Fibroblast of mammary gland (primary cell): Measurements from ENCODE around the gene ITGA3.

Source experiments
- DNase-seq: peaks from one replicate; pipeline ENCODE4 v3.0.0-alpha.2; 2010; ENCODE audit warnings: low read depth
- H3K4me3 ChIP-seq: 2 replicates; pipeline ENCODE4 v1.5.1; 2011; ENCODE audit warnings: low read depth, mild to moderate bottlenecking, low read length, moderate library complexity; ENCODE audit not compliant: control insufficient read depth
- TF ChIP-seq, protein P1 (sequence below): conservative IDR thresholded peaks from 2 replicates; pipeline ENCODE4 v1.5.1; 2011; ENCODE audit warnings: low read depth, low read length, inconsistent platforms; ENCODE audit not compliant: control insufficient read depth, insufficient read depth

Gene ITGA3

DNA sequence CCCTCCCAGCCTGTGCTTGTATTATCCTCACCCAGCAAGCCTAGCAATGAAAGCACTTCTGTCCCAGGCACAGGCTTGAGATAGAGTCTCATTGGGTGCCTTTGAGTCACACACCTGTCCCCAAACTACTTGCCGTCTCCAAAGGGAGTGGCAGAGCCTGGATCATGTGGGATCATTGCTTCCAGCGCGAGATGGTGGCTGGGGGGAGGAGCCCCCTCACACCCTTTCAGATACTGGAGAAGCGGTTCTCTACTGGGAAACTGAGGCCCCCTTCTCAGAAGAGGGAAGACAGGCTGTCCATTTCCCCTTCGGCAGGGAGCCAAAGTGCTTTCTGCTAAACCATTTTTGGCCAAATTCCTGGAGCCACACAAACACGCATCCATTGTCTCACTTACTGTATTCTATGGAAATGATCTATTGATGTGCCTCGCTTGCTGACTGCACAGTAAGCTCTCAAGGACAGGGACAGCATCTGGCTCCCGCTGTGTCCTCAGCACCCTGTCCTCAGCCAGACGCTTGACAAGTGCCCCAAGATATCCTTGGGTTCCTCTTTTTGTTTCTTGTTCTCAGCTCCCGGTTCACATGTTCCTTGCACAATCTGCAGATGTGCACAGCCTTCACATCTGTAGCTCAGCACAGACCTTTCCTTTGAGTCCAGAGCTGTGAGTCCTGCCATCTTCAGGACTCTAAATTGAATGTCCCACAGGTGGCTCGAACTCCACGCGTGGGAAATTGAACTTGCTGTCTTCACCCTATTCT is 34.9 kb upstream of the ITGA3 start:
- TF ChIP-seq, protein P1, sequence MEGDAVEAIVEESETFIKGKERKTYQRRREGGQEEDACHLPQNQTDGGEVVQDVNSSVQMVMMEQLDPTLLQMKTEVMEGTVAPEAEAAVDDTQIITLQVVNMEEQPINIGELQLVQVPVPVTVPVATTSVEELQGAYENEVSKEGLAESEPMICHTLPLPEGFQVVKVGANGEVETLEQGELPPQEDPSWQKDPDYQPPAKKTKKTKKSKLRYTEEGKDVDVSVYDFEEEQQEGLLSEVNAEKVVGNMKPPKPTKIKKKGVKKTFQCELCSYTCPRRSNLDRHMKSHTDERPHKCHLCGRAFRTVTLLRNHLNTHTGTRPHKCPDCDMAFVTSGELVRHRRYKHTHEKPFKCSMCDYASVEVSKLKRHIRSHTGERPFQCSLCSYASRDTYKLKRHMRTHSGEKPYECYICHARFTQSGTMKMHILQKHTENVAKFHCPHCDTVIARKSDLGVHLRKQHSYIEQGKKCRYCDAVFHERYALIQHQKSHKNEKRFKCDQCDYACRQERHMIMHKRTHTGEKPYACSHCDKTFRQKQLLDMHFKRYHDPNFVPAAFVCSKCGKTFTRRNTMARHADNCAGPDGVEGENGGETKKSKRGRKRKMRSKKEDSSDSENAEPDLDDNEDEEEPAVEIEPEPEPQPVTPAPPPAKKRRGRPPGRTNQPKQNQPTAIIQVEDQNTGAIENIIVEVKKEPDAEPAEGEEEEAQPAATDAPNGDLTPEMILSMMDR: no peak
- no peak for DNase-seq
- H3K4me3 ChIP-seq: no peak overlapping the region

DNA sequence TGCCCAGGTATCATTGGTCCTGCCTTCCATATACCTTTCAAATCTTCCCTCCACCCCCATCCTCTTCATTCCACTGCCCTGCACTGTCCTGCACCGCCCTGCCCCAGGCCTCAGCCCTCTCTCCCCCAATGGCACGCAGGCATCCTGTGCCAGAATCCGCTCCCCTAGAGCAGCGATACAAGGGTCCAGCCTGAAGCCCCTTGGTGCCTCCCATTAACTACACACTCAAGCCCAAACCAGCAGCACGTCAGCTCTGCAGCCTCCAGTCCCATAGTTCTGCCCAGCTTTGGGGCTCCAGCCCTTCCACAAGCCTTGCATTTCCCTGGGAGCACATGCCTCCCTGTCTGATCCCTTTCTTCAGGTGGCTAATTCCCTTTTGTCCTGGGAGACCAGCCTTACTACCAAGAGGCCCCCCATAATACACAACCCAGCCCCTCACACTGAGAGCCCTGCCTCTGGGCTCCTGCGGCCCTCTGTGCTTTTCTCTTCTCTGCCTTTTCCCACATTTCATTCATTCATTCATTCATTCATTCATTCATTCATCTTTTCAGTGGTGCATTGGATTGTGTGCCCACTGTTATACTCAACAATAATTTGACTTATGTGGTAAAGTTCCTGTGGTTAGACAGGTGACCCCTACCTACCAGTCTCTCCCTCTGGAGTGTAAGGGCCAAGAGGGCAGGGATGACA is 34.1 kb upstream of the ITGA3 start:
- DNase-seq: no peak
- TF ChIP-seq, protein P1: no peak
- no peak overlapping the region for H3K4me3 ChIP-seq

DNA sequence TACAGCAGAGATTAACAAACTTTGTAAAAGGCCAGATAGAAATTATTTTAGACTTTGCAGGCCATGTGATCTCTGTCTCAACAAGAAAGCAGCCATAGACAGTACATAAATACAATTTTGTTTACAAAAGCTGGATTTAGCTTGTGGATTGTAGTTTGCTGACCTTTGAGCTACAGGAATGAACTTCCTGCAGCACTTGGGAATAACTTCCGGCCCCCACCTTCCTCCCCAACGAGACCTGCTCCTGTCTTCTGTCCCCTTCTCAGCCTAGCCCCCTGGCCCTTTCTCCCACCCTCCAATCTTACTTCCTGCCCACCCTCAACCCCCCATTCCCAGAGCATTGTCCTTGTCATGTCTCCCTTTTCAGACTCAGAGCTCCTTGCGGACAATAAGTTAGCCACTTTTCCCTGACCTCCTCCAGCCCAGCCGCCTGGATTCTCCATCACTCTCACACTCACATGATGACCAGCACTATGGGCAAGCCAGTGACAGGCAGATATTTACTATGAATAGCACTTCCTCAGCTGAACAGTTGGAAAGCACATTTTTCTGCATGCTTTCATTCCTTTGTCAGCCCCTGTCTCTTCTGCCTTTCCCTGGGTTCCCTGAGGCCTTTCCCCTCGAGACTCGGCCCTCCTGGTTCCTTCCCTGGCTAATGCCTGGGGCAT is 33.3 kb upstream of the ITGA3 start:
- no peak for DNase-seq
- no peak overlapping the region for H3K4me3 ChIP-seq
- TF ChIP-seq, protein P1: no peak

DNA sequence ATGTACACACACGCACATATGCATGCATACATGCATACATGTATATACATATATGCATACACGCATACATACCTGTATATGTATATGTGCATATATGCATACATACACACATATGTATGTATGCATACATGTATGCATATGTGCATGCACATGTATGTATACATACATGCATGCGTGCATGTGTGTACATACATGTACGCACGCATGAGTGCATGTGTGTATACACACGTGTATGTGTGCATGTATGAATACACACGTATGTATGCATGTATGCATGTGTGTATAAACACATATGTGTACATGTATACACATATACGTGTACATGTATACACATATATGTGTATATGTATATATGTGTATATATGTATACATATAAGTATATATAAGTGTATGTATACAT is 32.4 kb upstream of the ITGA3 start:
- TF ChIP-seq, protein P1: no peak
- H3K4me3 ChIP-seq: no peak overlapping the region
- no peak for DNase-seq

DNA sequence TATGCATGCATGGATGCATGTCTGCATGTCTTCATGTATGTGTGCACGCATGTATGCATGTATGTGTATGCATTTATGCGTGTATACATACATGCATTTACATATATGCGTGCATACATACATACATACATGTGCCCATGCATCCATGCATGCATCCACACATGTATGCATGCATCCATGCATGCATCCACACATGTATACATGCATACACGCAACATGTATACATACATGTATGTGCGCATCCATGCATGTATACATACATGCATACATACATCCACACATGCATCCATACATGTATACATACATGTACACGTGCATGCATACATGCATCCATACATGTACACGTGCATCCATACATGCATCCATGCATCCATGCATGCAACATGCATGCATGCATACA is 31.1 kb upstream of the ITGA3 start:
- no peak for DNase-seq
- H3K4me3 ChIP-seq: no peak overlapping the region
- TF ChIP-seq, protein P1: no peak

DNA sequence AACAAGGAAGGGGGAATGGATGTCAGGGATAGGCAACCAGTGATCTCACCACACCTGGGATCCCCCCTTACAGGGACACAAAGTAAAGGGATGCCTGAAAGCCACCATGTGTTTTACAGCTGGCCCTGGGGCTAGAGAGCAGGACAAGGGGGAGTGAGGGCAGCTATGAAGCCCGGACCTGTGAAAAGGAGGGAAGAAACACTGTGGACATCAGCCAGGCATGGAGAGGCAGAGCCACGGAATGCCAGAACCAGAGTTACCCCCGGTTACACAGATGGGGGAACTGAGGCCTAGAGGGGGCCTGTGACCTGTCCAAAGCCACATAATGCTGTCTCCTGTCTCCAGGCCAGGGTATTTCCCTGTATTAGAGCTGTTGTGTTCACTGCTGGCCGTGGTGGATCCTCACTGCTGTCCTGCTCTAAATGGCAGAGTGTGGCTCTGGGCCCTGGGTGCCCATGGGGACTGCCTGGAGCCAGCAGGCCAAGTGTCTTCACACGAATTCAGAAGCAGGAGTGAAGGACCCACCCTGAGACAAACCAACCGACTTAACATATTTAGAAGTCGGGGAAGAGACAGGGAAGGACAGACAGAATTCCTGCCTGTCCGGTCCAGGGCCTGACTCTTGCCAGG is 29.7 kb upstream of the ITGA3 start:
- TF ChIP-seq, protein P1: no peak
- H3K4me3 ChIP-seq: no peak overlapping the region

More for the DNA sequence above, 29.7 kb upstream of the ITGA3 start:
- DNase-seq: no peak
